Body of pancreas (tissue), 4 donors: Measurements from ENCODE around the gene OOSP4B. TPM values are rescaled to one million over a fixed set of nuclear protein-coding genes. Genes with fewer than 3 reads are reported as not detected.

Experiments used
- ATAC-seq: fragments of 150-250 bp; one replicate; pipeline ENCODE4 v1.9.1; 2016
- DNase-seq, 4 donors: peaks; one replicate each; pipeline ENCODE4 v3.0.0-alpha.2; 2019
- H3K27ac ChIP-seq, 4 donors: fragments of 200-600 bp; sonication (generic); 1 replicate in 3 of 4; 2 replicates in 1 of 4; pipeline versions ENCODE4 v1.5.1 to v1.6.1; 2016 to 2019; ENCODE audit warnings: mild to moderate bottlenecking in 1 of 4, mixed read lengths in 1 of 4, moderate library complexity in 1 of 4
- H3K27me3 ChIP-seq, 2 donors: fragments of 200-600 bp; sonication (generic); one replicate each; pipeline ENCODE4 v1.6.0; 2016; ENCODE audit warnings: mild to moderate bottlenecking in 1 of 2
- H3K36me3 ChIP-seq, 2 donors: fragments of 200-600 bp; sonication (generic); replicated peaks in 1 of 2; 2 replicates each; pipeline ENCODE4 v1.5.1; 2016; ENCODE audit warnings: low read depth in 2 of 2; ENCODE audit not compliant: insufficient read depth in 1 of 2
- H3K4me1 ChIP-seq: fragments of 200-600 bp; sonication (generic); one replicate; pipeline ENCODE4 v1.6.0; 2016
- H3K4me3 ChIP-seq, 2 donors: fragments of 200-600 bp; sonication (generic); 1 replicate in 1 of 2; 2 replicates in 1 of 2; pipeline ENCODE4 v1.5.1; 2016 to 2019
- H3K9me3 ChIP-seq, 3 donors: fragments of 200-600 bp; sonication (generic); 1 replicate in 2 of 3; 2 replicates in 1 of 3; pipeline ENCODE4 v1.5.1; 2016
- POLR2A ChIP-seq, 3 donors: fragments of 450-650 bp; IDR thresholded peaks; one replicate each; pipeline ENCODE4 v1.6.1; 2016; ENCODE audit warnings: antibody characterized with exemption in 3 of 3, mild to moderate bottlenecking in 2 of 3
- WGBS, 2 donors: methylation state at CpG; one replicate each; pipeline ENCODE4 v1.1.5; 2017; 5-methylcytosine and 5-hydroxymethylcytosine counted together
- intact Hi-C: fragments of 100-400 bp; cut with DNase I; formaldehyde crosslinking; loops from one replicate; pipeline ENCODE4 v1.15.1; 2023
- total RNA-seq, 2 donors: library from RNA; depleted of rRNA; stranded (reverse); fragments of >200 nt; gene quantifications; one replicate each; pipeline ENCODE4 v1.1.0, GENCODE V29; 2016
- TF ChIP-seq, protein P1 (sequence below), 7 experiments: fragments of 450-650 bp in 4 of 7; fragments of 200-600 bp in 3 of 7; sonication (generic) in 3 of 7; IDR thresholded peaks; one replicate each; pipeline ENCODE4 v1.5.1; 2016 to 2019; ENCODE audit warnings: antibody characterized with exemption in 7 of 7

OOSP4B gene
- total RNA-seq, 2 donors from 2014 or later, result not detected

DNA sequence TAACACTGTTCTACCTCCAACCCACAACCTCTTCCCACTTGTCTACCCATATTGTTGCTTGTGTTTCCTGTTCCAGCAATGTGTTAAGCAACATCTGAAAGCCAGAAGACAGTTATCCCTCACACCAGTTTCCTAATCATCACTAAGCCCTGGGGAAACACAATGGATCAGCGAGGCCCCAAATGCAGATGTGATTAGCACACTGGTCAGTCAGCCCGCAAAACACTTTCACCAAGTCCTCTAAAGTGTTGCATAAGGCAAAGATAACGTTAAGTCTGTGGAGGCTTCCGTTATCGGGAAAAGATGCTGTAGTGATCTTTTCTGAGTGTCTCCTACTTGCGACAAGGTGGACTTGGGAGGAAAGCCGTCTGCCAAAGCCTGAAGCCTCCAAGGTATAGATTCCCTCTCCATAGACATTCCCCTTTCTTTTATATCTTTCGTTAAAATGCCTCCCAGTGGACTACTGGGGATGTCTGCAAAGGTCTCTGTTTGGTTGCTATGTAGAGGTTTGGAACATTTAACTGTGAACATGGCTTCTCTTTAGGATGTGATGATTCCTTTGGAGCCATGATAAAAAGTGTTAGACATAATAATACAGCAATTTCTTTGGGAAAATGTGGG lies 39.5 kb downstream of the OOSP4B start, which contains the start of gene MS4A3:
TSS of gene MS4A3 (plus strand) at position 317 of the 621 bp plus-strand sequence. CDS start 4,496 bp downstream, outside the sequence.
- 61 to 74% methylated on average over 8 of the region's 8 CpGs for WGBS, 2 donors
- DNase-seq (no peak), ATAC-seq (no peak)
- TF ChIP-seq, protein P1, sequence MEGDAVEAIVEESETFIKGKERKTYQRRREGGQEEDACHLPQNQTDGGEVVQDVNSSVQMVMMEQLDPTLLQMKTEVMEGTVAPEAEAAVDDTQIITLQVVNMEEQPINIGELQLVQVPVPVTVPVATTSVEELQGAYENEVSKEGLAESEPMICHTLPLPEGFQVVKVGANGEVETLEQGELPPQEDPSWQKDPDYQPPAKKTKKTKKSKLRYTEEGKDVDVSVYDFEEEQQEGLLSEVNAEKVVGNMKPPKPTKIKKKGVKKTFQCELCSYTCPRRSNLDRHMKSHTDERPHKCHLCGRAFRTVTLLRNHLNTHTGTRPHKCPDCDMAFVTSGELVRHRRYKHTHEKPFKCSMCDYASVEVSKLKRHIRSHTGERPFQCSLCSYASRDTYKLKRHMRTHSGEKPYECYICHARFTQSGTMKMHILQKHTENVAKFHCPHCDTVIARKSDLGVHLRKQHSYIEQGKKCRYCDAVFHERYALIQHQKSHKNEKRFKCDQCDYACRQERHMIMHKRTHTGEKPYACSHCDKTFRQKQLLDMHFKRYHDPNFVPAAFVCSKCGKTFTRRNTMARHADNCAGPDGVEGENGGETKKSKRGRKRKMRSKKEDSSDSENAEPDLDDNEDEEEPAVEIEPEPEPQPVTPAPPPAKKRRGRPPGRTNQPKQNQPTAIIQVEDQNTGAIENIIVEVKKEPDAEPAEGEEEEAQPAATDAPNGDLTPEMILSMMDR (IDR thresholded peaks at IDR 0.05), result no peak
- TF ChIP-seq POLR2A (IDR thresholded peaks at IDR 0.05), result no peak
- H3K36me3 ChIP-seq, result no peaks in the 10 kb centered on the region
- intact Hi-C loops, result no loop called here
- H3K27ac ChIP-seq, result no peak within 1 kb of the TSS
- H3K9me3 ChIP-seq, result no peaks in the 10 kb centered on the region
- no peak within 1 kb of the TSS for H3K4me3 ChIP-seq
- no peaks in the 10 kb centered on the region for H3K4me1 ChIP-seq
- no peaks in the 10 kb centered on the region for H3K27me3 ChIP-seq

DNA sequence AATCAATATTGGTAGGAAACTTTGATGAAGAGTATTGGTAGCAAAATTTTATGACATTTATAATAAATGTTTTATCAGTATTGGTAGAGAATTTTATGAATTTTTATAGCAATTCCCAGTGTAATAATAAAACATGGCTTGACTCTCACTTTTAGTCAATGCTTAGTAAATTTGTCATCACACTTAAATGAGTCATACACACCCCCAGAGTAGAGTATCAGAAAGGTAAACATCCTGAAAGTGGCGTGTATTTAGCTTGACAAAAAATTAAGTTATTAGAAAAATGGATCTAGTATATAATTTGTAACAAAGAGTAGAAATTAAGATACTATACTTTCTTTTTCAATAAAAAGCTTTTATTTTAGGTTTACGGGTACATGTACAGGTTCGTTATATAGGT lies 42.1 kb downstream of the OOSP4B start:
- 66 to 73% methylated on average over 3 of the region's 3 CpGs for WGBS, 2 donors

DNA sequence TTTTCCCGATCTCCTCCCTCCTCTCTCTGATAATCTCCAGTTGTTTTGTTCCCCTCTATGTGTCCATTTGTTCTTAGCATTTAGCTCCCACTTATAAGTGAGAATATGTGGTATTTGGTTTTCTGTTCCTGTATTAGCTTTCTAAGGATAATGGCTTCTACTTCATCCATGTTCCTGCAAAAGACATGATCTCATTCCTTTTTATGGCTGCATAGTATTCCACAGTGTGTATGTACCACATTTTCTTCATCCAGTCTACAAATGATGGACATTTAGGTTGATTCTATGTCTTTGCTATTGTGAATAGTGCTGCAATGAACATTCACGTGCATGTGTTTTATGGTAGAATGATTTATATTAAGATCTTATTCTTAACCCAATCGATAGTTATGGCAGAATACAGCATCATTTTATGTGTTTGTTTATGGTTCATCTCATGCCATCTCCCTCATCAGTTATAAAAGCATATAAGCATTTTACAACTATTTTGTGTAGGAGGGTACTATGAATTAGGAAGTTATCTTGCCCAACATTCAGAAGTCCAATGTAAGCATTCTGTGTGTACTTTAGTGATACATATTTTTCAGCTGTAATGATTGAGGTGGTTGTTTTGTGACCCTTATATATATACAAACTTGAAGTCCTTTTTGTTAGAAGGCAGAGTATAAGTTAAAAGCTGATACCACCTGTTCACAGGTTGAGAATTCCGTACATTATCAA lies 42.7 kb downstream of the OOSP4B start:
- no peaks in the 10 kb centered on the region for H3K27me3 ChIP-seq
- TF ChIP-seq POLR2A (IDR thresholded peaks at IDR 0.05), result no peak
- WGBS, 2 donors, result 87 to 89% methylated on average over 4 of the region's 4 CpGs
- intact Hi-C loops, result no loop called here
- ATAC-seq, result no peak
- no peak for DNase-seq
- no peak overlapping the region for H3K4me3 ChIP-seq
- H3K9me3 ChIP-seq, result no peaks in the 10 kb centered on the region
- H3K4me1 ChIP-seq, result no peaks in the 10 kb centered on the region
- no peaks in the 10 kb centered on the region for H3K36me3 ChIP-seq
- no peak overlapping the region for H3K27ac ChIP-seq

More for the DNA sequence above, 42.1 kb downstream of the OOSP4B start:
- ATAC-seq (no peak), DNase-seq (no peak)
- Histone ChIP-seq H3K27me3 (no peaks in the 10 kb centered on the region), H3K4me3 (no peak overlapping the region), H3K9me3 (no peaks in the 10 kb centered on the region), H3K27ac (no peak overlapping the region), H3K4me1 (no peaks in the 10 kb centered on the region), H3K36me3 (no peaks in the 10 kb centered on the region)
- no peak for TF ChIP-seq POLR2A (IDR thresholded peaks at IDR 0.05)
- TF ChIP-seq, protein P1 (IDR thresholded peaks at IDR 0.05), result no peak
- intact Hi-C loops, result no loop called here

DNA sequence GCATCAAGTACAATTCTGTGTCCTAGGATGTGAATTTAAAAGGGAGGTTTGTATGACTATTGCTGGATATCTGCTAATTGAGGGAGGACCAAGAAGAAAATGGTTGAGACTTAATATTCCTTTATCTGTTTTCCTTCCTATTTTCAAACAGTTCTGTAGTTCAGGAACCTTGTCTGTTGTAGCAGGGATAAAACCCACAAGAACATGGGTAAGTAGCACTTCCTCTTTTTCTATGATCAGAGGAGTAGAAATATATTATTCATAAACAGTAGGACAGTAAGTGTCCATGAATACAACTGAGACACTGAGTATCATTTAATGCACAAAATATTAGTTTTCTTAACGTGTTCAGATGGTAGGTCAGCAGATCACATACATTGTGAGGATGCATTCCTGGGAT lies 47.1 kb downstream of the OOSP4B start:
- Histone ChIP-seq H3K27me3 (no peaks in the 10 kb centered on the region), H3K9me3 (no peaks in the 10 kb centered on the region), H3K4me1 (no peaks in the 10 kb centered on the region), H3K27ac (no peak overlapping the region), H3K36me3 (no peaks in the 10 kb centered on the region), H3K4me3 (no peak overlapping the region)
- WGBS, 2 donors, result 50 to 67% methylated on average over 1 of the region's 1 CpG
- TF ChIP-seq POLR2A (IDR thresholded peaks at IDR 0.05), result no peak
- TF ChIP-seq, protein P1 (IDR thresholded peaks at IDR 0.05), result no peak
- DNase-seq, result no peak
- ATAC-seq, result no peak
- intact Hi-C loops, result no loop called here

DNA sequence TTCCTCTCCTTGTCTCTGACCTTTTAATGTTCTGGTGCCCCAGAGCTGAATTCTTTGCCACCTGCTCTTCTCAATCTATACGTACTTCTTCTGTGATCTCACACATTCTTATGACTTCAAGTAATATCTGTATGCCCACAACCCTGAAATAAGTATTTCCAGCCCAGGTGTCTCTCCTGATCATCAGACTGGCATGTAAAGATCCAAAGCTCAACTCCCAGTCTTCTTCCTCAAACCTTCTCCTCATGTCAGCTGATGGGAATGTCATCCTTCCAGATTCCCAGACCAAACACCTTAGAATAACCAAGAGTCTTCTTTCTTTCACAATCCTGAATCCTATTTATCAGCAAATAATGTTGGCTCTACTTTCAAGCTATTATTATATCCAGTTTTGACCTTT lies 48.8 kb downstream of the OOSP4B start:
- intact Hi-C loops, result no loop called here
- 88 to 100% methylated on average over 1 of the region's 1 CpG for WGBS, 2 donors
- ATAC-seq (no peak), DNase-seq (no peak)
- Histone ChIP-seq H3K27me3 (no peaks in the 10 kb centered on the region), H3K36me3 (no peaks in the 10 kb centered on the region), H3K9me3 (no peaks in the 10 kb centered on the region), H3K27ac (no peak overlapping the region), H3K4me3 (no peak overlapping the region), H3K4me1 (no peaks in the 10 kb centered on the region)
- no peak for TF ChIP-seq POLR2A (IDR thresholded peaks at IDR 0.05)
- TF ChIP-seq, protein P1 (IDR thresholded peaks at IDR 0.05), result no peak
